ENCODE results near the gene CNEP1R1.
A peak's percentile ranks its signal among the peaks of the same experiment; 100 is the strongest.

Gene CNEP1R1

DNA sequence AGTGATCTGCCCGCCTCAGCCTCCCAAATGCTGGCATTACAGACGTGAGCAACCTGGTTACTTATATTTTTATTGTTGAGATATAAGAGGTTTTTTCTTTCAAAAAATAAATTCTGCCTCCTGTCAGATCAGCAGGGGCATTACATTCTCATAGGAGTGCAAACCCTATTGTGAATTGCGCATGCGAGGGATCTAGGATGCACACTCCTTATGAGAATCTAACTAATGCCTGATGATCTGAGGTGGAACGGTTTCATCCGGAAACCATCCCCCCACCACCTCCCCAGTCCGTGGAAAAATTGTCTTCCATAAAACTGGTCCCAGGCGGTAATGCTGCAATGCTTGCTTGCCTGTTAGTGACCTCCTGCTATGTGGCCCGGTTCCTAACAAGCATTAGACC is 7.5 kb upstream of the CNEP1R1 start:
- DNase-seq (ENCODE audit: low spot score), result no peak

DNA sequence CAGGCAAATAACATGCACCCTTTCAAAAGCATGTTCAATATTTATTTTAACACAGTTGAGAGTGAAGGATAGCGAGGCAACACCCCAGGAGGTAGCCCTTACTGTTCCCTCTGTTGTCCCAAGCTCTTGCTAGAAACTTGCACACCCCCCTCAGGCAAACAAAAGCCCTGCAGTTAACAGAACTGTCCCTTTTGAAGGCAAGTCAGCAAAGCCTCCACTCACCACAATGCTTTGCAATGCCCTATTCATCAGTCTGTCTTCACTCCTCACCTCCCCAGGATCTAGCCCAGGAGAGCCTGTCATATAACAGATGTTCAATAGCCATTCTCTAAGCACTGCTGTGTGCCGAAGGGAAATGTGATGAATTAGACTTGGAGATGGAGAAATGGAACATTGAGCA is 3.5 kb upstream of the CNEP1R1 start:
- DNase-seq (ENCODE audit: low spot score), result no peak

DNA sequence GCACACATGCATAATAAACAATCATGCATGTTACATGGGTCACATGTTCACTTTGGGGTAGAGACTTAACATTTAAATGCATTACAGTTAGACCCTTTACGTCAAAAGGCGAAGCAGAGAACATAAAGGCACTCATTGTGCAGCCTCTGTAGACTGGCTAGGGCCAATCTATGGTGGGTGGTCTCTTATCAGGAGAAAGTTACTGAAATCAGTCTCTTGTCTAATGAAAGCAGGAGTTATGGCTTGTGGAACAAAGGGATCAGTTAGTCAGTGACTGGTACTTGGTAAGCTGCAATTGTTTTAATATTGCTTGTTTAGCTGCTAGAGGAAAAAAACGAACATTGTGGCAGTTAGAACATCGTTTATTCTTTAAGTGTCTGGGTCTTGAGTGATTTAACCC is 1.4 kb upstream of the CNEP1R1 start:
- no peak for DNase-seq (ENCODE audit: low spot score)

DNA sequence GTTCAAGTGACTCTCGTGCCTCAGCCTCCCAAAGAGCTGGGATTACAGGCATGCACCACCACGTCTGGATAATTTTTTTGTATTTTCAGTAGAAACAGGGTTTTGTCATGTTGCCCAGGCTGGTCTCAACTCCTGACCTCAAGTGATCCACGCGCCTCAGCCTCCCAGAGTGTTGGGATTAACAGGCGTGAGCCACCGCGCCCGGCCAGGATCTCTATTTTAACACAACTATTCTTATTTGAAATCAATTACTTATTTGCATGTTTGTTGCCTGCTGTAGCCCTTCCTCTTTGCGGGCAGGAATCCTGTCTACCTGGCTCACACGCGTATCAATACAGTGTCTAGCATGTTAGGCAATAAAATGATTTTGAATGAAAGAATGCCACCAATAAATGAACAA is 818 bp upstream of the CNEP1R1 start:
- DNase-seq (ENCODE audit: low spot score), result no peak

DNA sequence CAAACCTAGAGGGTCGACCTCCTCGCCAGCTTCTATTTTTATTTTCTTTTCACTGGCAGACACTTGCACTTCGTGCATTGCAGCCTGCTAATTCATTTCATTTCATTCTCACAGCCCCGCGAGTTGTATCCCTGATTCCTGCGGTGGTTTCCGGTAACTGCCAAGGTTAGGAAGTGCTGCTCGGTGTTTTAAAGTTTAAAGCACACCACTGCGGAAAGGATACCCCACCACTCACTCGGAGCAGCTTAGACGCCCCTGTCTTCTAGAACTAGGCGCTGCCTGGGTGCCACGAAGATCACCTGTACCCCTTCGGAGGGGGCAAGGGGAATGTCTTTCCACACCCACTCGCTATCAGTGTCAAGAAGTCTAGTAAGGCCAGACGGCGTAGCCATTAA is 509 bp downstream of the CNEP1R1 start:
- DNase-seq (ENCODE audit: low spot score), result no peak

DNA sequence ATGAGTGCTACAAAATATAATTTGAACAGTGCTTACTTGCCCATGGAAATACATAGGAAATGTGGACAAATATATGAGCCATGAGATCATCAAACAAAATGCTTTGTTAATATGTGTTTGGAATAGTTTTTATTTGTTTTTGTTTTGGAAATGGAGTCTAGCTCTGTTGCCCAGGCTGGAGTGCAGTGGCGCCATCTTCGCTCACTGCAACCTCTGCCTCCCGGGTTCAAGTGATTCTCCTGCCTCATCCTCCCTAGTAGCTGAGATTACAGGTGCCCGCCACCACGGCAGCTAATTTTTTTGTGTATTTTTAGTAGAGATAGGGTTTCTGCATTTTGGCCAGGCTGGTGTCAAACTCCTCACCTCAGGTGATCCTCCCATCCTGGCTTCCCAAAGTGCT is 2.8 kb downstream of the CNEP1R1 start:
- DNase-seq (ENCODE audit: low spot score), result no peak

DNA sequence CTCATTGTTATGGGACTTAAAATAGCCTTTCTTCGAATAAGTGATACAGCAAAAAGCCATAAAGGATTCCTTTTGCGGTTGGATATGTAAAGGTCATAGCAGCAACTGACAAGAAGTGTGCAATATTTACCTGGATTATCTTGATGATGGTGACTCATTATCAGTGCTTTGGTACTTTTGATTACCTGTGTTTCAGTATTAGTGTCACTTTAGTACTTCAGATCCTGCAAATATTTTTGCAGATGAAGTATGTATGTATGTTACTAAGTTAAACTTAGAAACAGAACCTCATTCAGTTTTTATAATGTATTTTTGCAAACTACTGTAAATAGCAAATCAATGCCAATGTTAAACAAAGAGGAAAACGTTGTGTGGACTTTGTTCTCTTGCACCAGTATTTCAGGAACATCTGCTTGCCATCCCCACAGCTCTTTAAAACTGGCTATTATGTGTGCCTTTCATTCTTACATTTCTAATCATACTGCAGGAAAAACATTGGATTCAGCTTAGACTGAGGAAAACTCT is 10.5 kb downstream of the CNEP1R1 start:
- no peak for DNase-seq (ENCODE audit: low spot score)

DNA sequence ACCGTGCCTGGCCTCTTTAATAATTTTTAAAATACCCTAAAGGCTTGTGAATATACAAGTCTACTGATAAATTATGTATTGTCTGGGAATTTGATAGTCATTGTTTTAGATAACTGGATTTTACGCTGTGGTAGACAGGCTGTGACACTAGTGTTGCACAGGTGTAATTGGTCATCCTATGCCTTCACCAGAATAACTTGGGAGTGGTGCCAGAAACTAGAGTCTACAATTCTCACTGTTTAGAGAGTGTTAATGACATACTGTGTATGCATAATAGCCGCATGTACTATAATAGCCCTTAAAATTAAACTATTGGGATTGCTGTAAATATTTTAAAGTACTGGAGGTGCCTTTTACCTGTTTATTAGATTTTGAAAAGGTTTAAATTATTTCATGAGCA is 11.4 kb downstream of the CNEP1R1 start:
- DNase-seq (ENCODE audit: low spot score), result no peak

DNA sequence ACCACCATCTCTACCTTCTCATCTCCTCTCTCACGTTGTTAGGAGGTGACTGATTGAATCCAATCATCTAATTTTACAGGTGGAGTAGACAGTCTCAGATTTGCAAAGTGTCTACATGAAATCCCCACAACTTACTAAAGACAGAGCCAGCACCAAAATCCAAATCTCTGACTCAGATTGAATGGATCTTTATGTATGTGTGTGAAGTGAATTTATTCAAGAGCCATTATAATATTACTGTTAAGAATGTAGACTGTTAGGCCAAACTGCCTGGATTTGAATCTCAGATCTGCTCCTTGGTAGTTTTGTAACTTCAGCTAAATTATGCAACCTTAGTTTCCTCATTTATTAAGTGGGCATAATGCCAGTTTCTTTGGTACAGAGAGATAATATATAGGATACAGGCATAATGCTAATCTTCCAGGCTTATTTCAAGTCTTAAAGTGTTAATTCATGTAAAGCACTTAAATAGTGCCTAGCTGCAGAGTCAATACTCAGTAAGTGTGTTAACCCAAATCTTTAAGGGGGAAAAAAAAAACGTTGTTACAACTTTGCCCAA is 12.7 kb downstream of the CNEP1R1 start:
- DNase-seq (ENCODE audit: low spot score), result no peak

DNA sequence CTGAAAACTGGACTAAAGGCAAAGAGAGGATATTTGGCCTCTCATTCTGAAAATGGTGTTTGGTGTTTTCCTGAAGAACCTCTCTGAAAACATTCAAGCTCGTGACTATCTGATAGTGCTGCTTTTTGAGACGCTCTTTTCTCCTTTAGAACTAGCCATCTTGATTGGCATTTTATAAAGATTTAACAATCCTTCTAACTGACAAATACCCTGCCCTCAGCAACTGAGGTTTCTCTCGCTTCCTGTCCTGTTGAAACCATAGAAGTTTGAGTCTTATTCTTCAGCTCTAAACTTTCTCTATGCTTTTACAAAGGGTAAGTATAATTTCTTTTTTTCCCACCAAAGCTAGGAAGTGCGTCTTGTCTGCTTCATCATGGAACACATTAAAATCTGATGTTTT is 13.3 kb downstream of the CNEP1R1 start:
- DNase-seq (ENCODE audit: low spot score), result no peak

DNA sequence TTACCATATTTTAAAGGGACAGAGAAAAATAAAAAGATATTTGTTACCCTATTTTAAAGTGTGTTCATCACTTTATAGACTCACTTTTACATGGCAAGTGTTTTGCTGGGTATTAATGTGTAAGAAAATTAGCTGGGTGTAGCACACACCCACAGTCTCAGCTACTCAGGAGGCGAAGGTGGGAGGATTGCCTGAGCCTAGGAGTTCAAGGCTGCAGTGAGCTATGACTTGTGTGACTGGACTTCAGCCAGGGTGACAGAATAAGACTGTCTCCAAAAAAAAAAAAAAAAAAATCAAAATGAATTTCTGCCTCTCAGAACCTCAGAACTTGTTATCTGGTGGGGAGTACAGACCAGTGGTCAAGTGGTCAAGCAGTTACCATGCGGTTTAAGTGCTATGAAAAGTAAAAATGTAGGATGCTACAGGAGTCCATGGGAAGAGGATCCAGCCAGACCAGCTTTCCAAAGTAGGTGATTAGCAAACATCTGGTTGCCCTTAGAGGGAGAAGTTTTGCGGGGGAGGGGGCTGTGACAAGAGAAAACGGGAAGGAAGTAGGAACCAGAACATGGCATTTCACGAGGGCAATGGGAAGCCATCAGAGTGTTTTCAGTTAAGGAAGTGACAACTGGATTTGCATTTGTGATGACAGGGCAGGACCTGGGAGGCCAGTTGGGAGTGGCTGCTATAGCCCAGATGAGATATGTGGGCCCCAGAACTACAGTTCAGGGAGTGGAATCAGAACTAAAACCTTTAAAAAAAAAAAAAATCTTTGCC is 13.9 kb downstream of the CNEP1R1 start:
- DNase-seq (ENCODE audit: low spot score), result no peak

DNA sequence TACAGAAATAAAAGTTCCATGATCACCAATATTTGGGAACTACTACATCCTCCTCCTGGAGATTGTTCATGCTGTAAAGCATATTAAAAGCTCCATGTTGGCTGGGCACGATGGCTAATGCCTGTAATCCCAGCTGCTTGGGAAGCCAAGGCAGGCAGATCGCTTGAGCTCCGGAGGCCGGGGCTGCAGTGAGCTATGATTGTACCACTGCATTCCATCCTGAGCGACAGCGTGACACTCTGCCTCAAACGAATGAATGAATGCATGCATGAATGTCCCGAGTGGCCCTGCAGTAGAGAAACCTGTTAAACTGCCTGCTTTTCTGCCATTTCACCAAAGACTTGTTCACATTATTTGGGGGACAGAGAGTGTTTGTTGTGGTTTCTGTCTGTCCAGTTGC is 15.0 kb downstream of the CNEP1R1 start:
- DNase-seq (ENCODE audit: low spot score), result no peak

DNA sequence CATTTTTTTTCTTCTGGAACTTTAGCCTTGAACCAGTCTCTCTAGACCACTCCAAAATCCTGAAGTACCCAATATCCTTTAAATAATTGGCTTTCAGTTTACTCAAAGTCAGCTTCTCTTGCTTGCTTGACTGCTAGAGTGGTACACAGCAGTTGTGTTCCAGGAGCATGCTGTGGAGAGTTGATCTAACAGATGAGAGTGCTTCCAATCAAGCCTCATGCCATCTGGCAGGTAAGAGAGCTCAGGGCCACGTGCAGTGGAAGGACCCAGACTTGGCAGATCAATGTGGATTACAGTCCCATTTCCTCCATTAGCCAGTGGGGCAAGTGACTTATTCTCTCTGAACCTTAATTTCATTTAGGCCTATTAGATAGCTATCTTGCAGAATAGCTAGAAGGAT is 15.7 kb downstream of the CNEP1R1 start:
- DNase-seq (ENCODE audit: low spot score), result no peak

DNA sequence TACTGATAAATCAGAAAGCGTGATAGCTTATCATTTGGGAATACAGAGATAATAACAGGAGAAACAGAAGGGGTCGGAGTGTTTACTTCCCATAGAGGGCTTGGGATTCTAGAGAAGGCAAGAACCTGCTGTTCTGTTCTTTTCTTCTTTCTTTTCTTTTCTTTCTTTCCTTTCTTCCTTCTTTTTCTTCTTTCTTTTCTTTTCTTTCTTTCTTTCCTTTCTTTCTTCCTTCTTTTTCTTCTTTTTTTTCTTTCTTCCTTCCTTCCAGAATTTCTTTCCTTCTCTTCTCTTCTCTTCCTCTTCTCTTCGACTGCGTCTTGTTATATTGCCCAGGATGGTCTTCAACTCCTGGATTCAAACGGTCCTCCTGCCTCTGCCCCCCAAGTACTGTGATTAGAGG is 18.3 kb downstream of the CNEP1R1 start:
- DNase-seq (ENCODE audit: low spot score), result no peak

DNA sequence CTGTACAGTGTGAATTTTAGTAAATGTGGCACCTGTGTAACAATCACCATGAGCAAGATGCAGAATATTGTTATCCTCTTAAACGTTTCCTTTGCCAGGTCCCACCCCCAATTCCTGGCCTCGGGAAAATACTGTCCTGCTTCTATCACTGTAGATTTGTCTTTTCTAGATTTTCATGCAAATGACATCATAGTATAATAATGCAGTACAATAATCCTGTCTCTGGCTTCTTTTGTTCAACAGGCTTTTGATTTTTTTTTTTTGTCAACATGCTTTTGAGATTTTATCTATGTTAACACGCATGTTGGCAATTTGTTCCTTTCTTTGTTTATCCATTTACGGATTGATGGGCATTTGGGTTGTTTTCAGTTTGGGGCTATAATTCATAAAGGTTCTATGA is 20.4 kb downstream of the CNEP1R1 start:
- DNase-seq (ENCODE audit: low spot score), result no peak

DNA sequence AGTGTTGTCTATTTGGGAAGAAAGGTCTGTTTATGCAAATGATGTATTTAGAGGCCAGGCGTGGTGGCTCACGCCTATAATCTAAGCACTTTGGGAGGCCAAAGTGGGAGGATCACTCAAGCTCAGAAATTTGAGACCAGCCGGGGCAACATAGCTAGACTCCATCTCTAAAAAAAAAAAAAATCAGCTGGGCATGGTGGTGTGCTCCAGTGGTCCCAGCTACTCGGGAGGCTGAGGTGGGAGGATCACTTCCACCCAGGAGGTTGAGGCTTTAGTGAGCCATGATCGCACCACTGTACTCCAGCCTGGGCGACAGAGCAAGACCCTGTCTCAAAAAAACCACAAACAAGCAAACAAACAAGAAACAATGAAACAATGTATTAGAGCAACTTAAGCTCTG is 21.8 kb downstream of the CNEP1R1 start:
- DNase-seq (ENCODE audit: low spot score), result no peak

DNA sequence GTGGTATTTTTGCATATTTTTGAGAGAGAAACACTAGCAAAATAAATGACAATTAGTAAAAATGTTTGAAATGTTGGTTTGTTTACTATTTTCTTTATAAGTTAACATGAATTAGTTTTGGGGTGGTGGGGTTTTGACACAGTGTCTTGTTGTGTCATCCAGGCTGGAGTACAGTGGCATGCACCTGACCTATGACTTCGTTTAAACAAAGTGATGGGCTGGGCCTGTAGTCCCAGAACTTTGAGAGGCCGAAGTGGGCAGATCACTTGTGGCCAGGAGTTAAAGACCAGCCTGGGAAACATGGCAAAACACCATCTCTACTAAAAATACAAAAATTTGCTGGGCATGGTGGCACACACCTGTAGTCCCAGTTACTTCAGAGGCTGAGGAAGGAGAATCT is 22.8 kb downstream of the CNEP1R1 start:
- no peak for DNase-seq (ENCODE audit: low spot score)

DNA sequence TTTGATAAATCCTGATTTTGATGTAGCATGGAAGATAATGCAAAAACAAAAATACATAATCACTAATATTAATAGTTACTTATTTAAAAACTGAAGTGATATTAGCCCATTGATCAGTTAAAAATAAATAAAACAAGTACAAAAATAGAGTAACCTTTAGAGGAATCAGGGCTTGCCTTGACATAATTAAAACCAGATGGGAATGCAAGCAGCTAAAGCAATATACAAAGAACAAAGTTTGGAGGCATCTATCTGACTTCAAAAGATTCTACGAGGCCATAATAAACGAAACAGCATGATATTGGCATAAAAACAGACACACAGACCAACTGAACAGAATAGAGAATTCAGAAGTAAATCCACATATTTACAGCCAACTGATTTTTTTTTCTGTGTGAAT is 25.8 kb downstream of the CNEP1R1 start:
- DNase-seq (ENCODE audit: low spot score), result peak; percentile 26

DNA sequence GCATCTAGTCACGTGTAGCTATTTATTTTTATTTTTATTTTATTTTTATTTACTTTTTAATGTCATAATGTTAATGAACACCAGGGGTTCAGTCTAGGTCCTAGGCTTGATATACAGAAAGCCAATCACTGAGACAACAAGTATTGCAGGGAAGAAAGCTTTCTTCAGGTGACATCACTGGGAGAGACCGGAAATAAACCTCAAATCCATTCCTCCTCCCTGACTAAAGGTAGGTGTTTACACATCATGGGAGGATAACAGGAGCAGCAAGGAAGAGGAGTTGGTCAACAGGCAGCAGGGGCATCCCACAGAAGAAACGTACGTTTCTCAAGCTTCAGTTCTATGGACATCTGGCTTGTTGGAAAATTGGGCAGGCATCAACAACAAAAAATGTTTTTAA is 31.2 kb downstream of the CNEP1R1 start:
- no peak for DNase-seq (ENCODE audit: low spot score)

DNA sequence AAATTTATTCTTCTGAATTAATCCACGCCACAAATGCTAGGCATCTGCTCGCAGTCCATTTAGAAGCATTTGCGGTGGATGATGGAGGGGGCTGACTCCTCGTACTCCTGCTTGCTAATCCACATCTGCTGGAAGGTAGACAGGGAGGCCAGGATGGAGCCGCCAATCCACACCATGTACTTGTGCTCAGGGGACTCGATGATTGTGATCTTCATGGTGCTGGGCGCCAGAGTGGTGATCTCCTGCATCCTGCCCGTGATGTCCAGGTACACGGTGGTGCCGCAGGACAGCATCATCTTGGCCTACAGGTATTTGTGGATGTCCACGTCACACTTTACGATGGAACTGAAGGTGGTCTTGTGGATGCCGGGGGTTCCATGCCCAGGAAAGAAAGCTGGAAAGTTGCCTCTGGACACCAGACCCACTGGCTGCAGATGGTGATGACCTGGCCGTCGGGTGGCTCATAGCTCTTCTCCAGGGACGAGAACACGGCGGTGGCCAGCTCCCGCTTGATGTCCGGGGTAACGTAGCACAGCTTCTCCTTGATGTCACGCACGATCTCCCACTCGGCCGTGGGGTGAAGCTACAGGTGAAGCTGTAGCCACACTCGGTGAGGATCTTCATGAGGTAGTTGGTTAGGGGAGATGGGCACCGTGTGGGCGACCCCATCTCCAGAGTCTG is 33.2 kb downstream of the CNEP1R1 start:
- DNase-seq (ENCODE audit: low spot score), result no peak

DNA sequence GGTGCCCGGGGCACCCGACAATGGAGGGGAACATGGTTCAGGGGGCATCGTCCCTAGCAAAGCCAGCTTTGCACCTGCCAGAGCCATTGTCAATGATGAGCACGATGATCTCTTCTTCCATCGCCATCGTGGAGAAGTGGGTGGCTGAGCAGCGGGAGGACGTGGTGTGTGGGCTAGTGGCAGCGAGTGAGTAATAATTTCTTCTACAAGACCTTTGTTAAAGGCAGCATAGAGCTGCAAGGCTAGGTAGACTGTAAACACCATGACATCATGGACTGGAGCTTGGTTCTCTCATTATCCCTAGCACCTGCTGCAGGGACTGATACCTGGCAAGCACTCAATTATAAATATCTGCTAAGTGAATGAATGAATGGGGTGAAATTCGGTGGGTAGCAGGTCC is 34.1 kb downstream of the CNEP1R1 start:
- no peak for DNase-seq (ENCODE audit: low spot score)

DNA sequence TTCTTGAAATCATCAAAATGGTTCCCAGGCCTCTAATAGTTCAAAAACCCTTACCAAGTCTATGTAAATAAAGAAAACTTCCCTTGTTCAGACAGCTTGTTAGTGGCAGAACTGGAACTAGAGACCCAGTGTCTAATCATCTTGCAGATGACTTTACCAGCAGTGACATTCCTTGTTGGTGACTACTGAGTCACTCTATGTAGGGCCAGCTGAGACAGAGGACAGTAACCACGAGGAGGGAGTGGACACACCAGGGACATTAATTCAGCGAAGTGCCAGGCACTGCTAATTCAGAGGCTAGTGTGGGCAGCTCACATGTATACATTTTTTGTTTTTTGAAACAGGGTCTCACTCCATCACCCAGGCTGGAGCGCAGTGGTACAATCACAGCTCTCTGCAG is 34.6 kb downstream of the CNEP1R1 start:
- DNase-seq (ENCODE audit: low spot score), result no peak

DNA sequence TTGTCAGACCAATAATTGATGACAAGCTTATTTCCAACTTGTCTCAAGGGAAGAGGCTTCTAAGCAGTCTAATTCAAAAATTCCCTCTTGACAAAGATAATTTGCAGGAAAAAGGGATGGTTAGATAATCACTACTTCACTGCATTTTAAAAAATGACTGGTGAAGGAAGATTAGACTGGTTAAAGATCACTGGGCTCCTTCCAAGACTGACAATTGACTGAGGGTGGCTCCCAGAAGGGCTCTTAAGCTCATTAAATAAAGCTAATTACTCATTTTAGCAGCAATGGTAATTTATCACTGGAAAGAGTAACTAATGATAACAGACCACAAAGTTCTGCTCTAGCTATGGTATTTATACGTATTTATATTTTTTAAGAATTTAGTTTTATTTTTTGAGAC is 36.3 kb downstream of the CNEP1R1 start:
- no peak for DNase-seq (ENCODE audit: low spot score)

DNA sequence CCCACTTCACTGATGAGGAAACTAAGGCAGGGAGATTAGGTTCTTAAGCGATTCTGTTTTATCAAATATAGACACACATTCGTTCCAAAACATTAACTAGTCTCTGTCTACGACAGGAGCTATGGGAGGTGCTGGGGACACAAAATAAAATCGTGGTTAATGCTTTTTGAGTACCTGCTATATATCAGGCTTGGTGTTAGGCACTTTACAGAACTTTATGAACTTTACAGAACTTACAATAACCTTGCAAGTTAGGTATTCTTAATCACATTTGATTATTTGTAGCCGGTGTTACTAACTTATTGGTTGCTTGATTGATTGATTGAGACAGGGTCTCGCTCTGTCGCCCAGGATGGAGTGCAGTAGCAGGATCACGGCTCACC is 40.2 kb downstream of the CNEP1R1 start:
- DNase-seq (ENCODE audit: low spot score), result no peak
